ENCODE data around the gene KNSTRN.

GRCh38 chr15:40443255-40443654 is 60.7 kb downstream of the KNSTRN start:
- no peak for TF ChIP-seq CTCF (IDR thresholded peaks at IDR 0.05; ENCODE audit: low read depth, low read length)
- TF ChIP-seq EZH2phosphoT487 (IDR thresholded peaks at IDR 0.05; ENCODE audit: low read depth), result no peak

Data from OCI-LY3 (cell line).